K562 (cell line): Measurements from ENCODE around the gene IFT122. TPM values are rescaled to one million over a fixed set of nuclear protein-coding genes. Genes with fewer than 3 reads are reported as not detected.

ENCODE experiments used
- AFF4 ChIP-seq: sonication (generic); formaldehyde crosslinking; IDR thresholded peaks from 2 replicates; pipeline ENCODE4 v1.8.0; 2023; ENCODE audit warnings: mild to moderate bottlenecking, missing genetic modification reagents
- NFATC3 ChIP-seq: fragments of 450-650 bp; IDR thresholded peaks from 2 replicates; pipeline ENCODE4 v1.6.1; 2017; ENCODE audit warnings: mild to moderate bottlenecking
- TFAM ChIP-seq: fragments of 250-450 bp; sonication (Bioruptor Pico); conservative IDR thresholded peaks from 2 replicates; pipeline ENCODE4 v1.5.0; 2021; ENCODE audit warnings: mild to moderate bottlenecking, moderate library complexity
- ZMIZ1 ChIP-seq, 2 experiments: fragments of 150-350 bp in 1 of 2; IDR thresholded peaks; 2 replicates each; pipeline ENCODE4 v1.6.1; 2012 to 2016; ENCODE audit warnings: low read depth in 2 of 2, low read length in 2 of 2, mild to moderate bottlenecking in 1 of 2, moderate library complexity in 1 of 2
- polyA plus RNA-seq, 8 experiments: library from polyadenylated mRNA; depleted of rRNA in 4 of 8; stranded (reverse) in 5 of 8; unstranded in 3 of 8; fragments of >200 nt; fragmentation: Nextera tagmentation in 2 of 8; fragmentation: Illumina TruSeq in 1 of 8; extraction: Ambion mirVana in 2 of 8; extraction: Trizol in 1 of 8; gene quantifications; 2 replicates each; pipeline versions ENCODE4 v1.2.1 to v1.2.3, GENCODE V29; 2011 to 2014; ENCODE audit warnings: inconsistent platforms in 1 of 8, missing spikeins in 1 of 8
- total RNA-seq, 7 experiments: library from RNA; depleted of rRNA in 6 of 7; stranded (reverse); fragments of >200 nt in 6 of 7; fragmentation: Illumina TruSeq in 2 of 7; extraction: Trizol in 2 of 7; gene quantifications; 2 replicates each; pipeline versions ENCODE4 v1.2.1 to v1.2.3, GENCODE V29; 2011 to 2021; ENCODE audit warnings: low replicate concordance in 1 of 7

IFT122 gene
- total and polyA plus RNA-seq, 9 of the 15 experiments (the other 6 are each of a cell fraction or from before 2014, with no cell fraction given), result 2.4 to 11.5 (median 7.7) TPM

- TF ChIP-seq ZMIZ1 (IDR thresholded peaks at IDR 0.05; ENCODE audit: low read depth in 2 of 2, low read length in 2 of 2), result no peak
- TF ChIP-seq TFAM (CRISPR knock-in tag), result no peak
- TF ChIP-seq NFATC3, result no peak
- no peak for TF ChIP-seq AFF4
Observed at GRCh38 chr3:129435367-129435766, 4.7 kb upstream of the IFT122 start (continued).
